ENCODE results near the gene FMOD.

DNA sequence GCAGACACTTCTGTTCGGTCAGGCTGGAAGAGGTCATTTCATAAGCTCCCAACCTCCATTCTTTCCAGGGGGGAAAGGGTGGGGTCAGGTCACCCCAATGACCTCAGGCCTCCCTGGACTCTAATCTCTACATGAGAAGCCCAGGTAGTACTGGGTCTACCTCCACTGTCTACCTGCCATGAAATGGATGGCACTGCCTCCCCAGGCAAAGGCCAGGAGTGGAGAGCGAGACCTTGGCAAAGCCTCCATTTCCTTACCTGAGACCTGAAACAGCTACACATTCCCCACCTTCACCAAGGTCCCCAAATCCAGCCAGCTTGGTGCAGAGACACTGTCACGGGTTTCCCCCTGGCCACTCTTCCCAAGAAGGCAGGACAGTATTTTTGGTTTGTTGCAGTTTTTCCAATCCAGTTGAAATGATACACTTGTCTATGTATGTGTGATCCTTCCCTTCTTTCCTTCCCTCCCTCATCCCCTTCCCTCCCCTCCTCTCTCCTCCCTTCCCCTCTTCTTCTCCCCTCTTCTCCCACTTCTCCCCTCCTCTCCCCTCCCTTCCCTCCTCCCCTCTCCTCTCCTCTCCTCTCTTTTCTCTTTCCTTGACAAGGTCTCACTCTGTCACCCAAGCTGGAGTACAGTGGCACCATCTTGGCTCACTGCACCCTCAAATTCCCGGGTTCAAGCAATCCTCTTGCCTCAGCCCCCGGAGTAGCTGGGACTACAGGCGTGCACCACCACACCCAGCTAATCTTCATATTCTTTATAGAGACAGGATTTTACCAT is 29.5 kb downstream of the FMOD start:
- TF ChIP-seq, protein P1, sequence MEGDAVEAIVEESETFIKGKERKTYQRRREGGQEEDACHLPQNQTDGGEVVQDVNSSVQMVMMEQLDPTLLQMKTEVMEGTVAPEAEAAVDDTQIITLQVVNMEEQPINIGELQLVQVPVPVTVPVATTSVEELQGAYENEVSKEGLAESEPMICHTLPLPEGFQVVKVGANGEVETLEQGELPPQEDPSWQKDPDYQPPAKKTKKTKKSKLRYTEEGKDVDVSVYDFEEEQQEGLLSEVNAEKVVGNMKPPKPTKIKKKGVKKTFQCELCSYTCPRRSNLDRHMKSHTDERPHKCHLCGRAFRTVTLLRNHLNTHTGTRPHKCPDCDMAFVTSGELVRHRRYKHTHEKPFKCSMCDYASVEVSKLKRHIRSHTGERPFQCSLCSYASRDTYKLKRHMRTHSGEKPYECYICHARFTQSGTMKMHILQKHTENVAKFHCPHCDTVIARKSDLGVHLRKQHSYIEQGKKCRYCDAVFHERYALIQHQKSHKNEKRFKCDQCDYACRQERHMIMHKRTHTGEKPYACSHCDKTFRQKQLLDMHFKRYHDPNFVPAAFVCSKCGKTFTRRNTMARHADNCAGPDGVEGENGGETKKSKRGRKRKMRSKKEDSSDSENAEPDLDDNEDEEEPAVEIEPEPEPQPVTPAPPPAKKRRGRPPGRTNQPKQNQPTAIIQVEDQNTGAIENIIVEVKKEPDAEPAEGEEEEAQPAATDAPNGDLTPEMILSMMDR (conservative IDR thresholded peaks at IDR 0.05; ENCODE audit: low read length), result no peak
- TF ChIP-seq EZH2phosphoT487 (IDR thresholded peaks at IDR 0.05; ENCODE audit: borderline replicate concordance, low read depth, low read length), result no peak

All from OCI-LY7 (cell line).